Measurements from ENCODE around the gene GPNMB.
"Not testable (repeated sequence)": the region's sequence is repeated elsewhere in the genome, so short reads cannot be mapped to it uniquely, and the experiment has no call there.

GPNMB gene

GRCh38 chr7:23294549-23295400, 48.2 kb downstream of the GPNMB start:
- no peaks in the 10 kb centered on the region for H3K36me3 ChIP-seq (ENCODE audit: control insufficient read depth in 1 of 2, insufficient read depth in 2 of 2, low read length in 2 of 2)
- H3K9ac ChIP-seq (ENCODE audit: low read depth in 1 of 2, low read length in 2 of 2), result no peak overlapping the region

GRCh38 chr7:23295401-23295697, 48.8 kb downstream of the GPNMB start:
- no peaks in the 10 kb centered on the region for H3K9me3 ChIP-seq (ENCODE audit: control insufficient read depth in 1 of 2, low read length in 2 of 2)
- H3K9ac ChIP-seq (ENCODE audit: low read depth in 1 of 2, low read length in 2 of 2), result no peak overlapping the region
- no peaks in the 10 kb centered on the region for H3K27me3 ChIP-seq (ENCODE audit: control insufficient read depth in 1 of 2, insufficient read depth in 2 of 2, low read length in 2 of 2)
- no peak overlapping the region for H3K4me3 ChIP-seq (ENCODE audit: low read depth in 1 of 2, low read length in 2 of 2)
- no peaks in the 10 kb centered on the region for H3K36me3 ChIP-seq (ENCODE audit: control insufficient read depth in 1 of 2, insufficient read depth in 2 of 2, low read length in 2 of 2)
- H3K4me1 ChIP-seq (ENCODE audit: control insufficient read depth in 1 of 2, insufficient read depth in 2 of 2, low read length in 2 of 2), result peaks cover 8 to 9% of the 10 kb centered on the region in 2 donors
- H3K27ac ChIP-seq (ENCODE audit: low read depth, low read length), result no peak overlapping the region

More at GRCh38 chr7:23294549-23295400, 48.2 kb downstream of the GPNMB start:
- H3K4me3 ChIP-seq (ENCODE audit: low read depth in 1 of 2, low read length in 2 of 2), result no peak overlapping the region
- no peak overlapping the region for H3K27ac ChIP-seq (ENCODE audit: low read depth, low read length)
- H3K4me1 ChIP-seq (ENCODE audit: control insufficient read depth in 1 of 2, insufficient read depth in 2 of 2, low read length in 2 of 2), result peaks cover 2 to 4% of the 10 kb centered on the region in 2 donors
- no peaks in the 10 kb centered on the region for H3K27me3 ChIP-seq (ENCODE audit: control insufficient read depth in 1 of 2, insufficient read depth in 2 of 2, low read length in 2 of 2)
- no peaks in the 10 kb centered on the region for H3K9me3 ChIP-seq (ENCODE audit: control insufficient read depth in 1 of 2, low read length in 2 of 2)

GRCh38 chr7:23298141-23298881, 51.7 kb downstream of the GPNMB start:
- Histone ChIP-seq H3K9ac (ENCODE audit: low read depth in 1 of 2, low read length in 2 of 2) (peak overlapping the region; percentile 66 to 81), H3K36me3 (ENCODE audit: control insufficient read depth in 1 of 2, insufficient read depth in 2 of 2, low read length in 2 of 2) (peaks cover 7 to 11% of the 10 kb centered on the region in 2 donors), H3K27ac (ENCODE audit: low read depth, low read length) (peak overlapping the region; percentile 61)

GRCh38 chr7:23298885-23299769, 52.6 kb downstream of the GPNMB start, which contains the start of gene MALSU1:
TSS of gene MALSU1 (plus strand) at chr7:23299339. CDS start at chr7:23299353, 14 bp downstream.
- H3K4me3 ChIP-seq (ENCODE audit: low read depth in 1 of 2, low read length in 2 of 2), result peak within 1 kb of the TSS; percentile 86 to 91
- H3K27ac ChIP-seq (ENCODE audit: low read depth, low read length), result peak within 1 kb of the TSS; percentile 61
- no peaks in the 10 kb centered on the region for H3K27me3 ChIP-seq (ENCODE audit: control insufficient read depth in 1 of 2, insufficient read depth in 2 of 2, low read length in 2 of 2)
- peak within 1 kb of the TSS; percentile 81 to 86 for H3K9ac ChIP-seq (ENCODE audit: low read depth in 1 of 2, low read length in 2 of 2)
- no peaks in the 10 kb centered on the region for H3K9me3 ChIP-seq (ENCODE audit: control insufficient read depth in 1 of 2, low read length in 2 of 2)
- H3K4me1 ChIP-seq (ENCODE audit: control insufficient read depth in 1 of 2, insufficient read depth in 2 of 2, low read length in 2 of 2), result peaks cover 16% of the 10 kb centered on the region in 2 donors
- H3K36me3 ChIP-seq (ENCODE audit: control insufficient read depth in 1 of 2, insufficient read depth in 2 of 2, low read length in 2 of 2), result peaks cover 7 to 11% of the 10 kb centered on the region in 2 donors

More at GRCh38 chr7:23298141-23298881, 51.7 kb downstream of the GPNMB start:
- H3K9me3 ChIP-seq (ENCODE audit: control insufficient read depth in 1 of 2, low read length in 2 of 2), result no peaks in the 10 kb centered on the region
- no peaks in the 10 kb centered on the region for H3K27me3 ChIP-seq (ENCODE audit: control insufficient read depth in 1 of 2, insufficient read depth in 2 of 2, low read length in 2 of 2)
- peak overlapping the region; percentile 86 to 91 for H3K4me3 ChIP-seq (ENCODE audit: low read depth in 1 of 2, low read length in 2 of 2)
- H3K4me1 ChIP-seq (ENCODE audit: control insufficient read depth in 1 of 2, insufficient read depth in 2 of 2, low read length in 2 of 2), result peaks cover 16% of the 10 kb centered on the region in 2 donors

GRCh38 chr7:23299770-23300300, 53.3 kb downstream of the GPNMB start:
- no peak overlapping the region for H3K27ac ChIP-seq (ENCODE audit: low read depth, low read length)
- peaks cover 7 to 11% of the 10 kb centered on the region in 2 donors for H3K36me3 ChIP-seq (ENCODE audit: control insufficient read depth in 1 of 2, insufficient read depth in 2 of 2, low read length in 2 of 2)
- no peaks in the 10 kb centered on the region for H3K9me3 ChIP-seq (ENCODE audit: control insufficient read depth in 1 of 2, low read length in 2 of 2)
- no peaks in the 10 kb centered on the region for H3K27me3 ChIP-seq (ENCODE audit: control insufficient read depth in 1 of 2, insufficient read depth in 2 of 2, low read length in 2 of 2)
- peaks cover 16% of the 10 kb centered on the region in 2 donors for H3K4me1 ChIP-seq (ENCODE audit: control insufficient read depth in 1 of 2, insufficient read depth in 2 of 2, low read length in 2 of 2)
- H3K9ac ChIP-seq (ENCODE audit: low read depth in 1 of 2, low read length in 2 of 2), result peak overlapping the region; percentile 81 to 86
- H3K4me3 ChIP-seq (ENCODE audit: low read depth in 1 of 2, low read length in 2 of 2), result peak overlapping the region; percentile 86 to 91

GRCh38 chr7:23306936-23307521, 60.5 kb downstream of the GPNMB start:
- no peaks in the 10 kb centered on the region for H3K4me1 ChIP-seq (ENCODE audit: control insufficient read depth in 1 of 2, insufficient read depth in 2 of 2, low read length in 2 of 2)

GRCh38 chr7:23308754-23309153, 62.2 kb downstream of the GPNMB start:
- Histone ChIP-seq H3K4me1 (ENCODE audit: control insufficient read depth in 1 of 2, insufficient read depth in 2 of 2, low read length in 2 of 2) (no peaks in the 10 kb centered on the region), H3K27me3 (ENCODE audit: control insufficient read depth in 1 of 2, insufficient read depth in 2 of 2, low read length in 2 of 2) (no peaks in the 10 kb centered on the region), H3K9ac (ENCODE audit: low read depth in 1 of 2, low read length in 2 of 2) (no peak overlapping the region), H3K36me3 (ENCODE audit: control insufficient read depth in 1 of 2, insufficient read depth in 2 of 2, low read length in 2 of 2) (peaks cover 16 to 32% of the 10 kb centered on the region in 2 donors), H3K27ac (ENCODE audit: low read depth, low read length) (no peak overlapping the region), H3K9me3 (ENCODE audit: control insufficient read depth in 1 of 2, low read length in 2 of 2) (no peaks in the 10 kb centered on the region), H3K4me3 (ENCODE audit: low read depth in 1 of 2, low read length in 2 of 2) (no peak overlapping the region)

More at GRCh38 chr7:23306936-23307521, 60.5 kb downstream of the GPNMB start:
- no peaks in the 10 kb centered on the region for H3K9me3 ChIP-seq (ENCODE audit: control insufficient read depth in 1 of 2, low read length in 2 of 2)
- no peaks in the 10 kb centered on the region for H3K27me3 ChIP-seq (ENCODE audit: control insufficient read depth in 1 of 2, insufficient read depth in 2 of 2, low read length in 2 of 2)
- H3K36me3 ChIP-seq (ENCODE audit: control insufficient read depth in 1 of 2, insufficient read depth in 2 of 2, low read length in 2 of 2), result peaks cover 22 to 38% of the 10 kb centered on the region in 2 donors
- no peak overlapping the region for H3K4me3 ChIP-seq (ENCODE audit: low read depth in 1 of 2, low read length in 2 of 2)
- H3K9ac ChIP-seq (ENCODE audit: low read depth in 1 of 2, low read length in 2 of 2), result no peak overlapping the region
- H3K27ac ChIP-seq (ENCODE audit: low read depth, low read length), result no peak overlapping the region

- H3K4me3 ChIP-seq (ENCODE audit: low read depth in 1 of 2, low read length in 2 of 2); H3K9me3 ChIP-seq (ENCODE audit: control insufficient read depth in 1 of 2, low read length in 2 of 2); H3K4me1 ChIP-seq (ENCODE audit: control insufficient read depth in 1 of 2, insufficient read depth in 2 of 2, low read length in 2 of 2); H3K9ac ChIP-seq (ENCODE audit: low read depth in 1 of 2, low read length in 2 of 2); H3K27ac ChIP-seq (ENCODE audit: low read depth, low read length); H3K27me3 ChIP-seq (ENCODE audit: control insufficient read depth in 1 of 2, insufficient read depth in 2 of 2, low read length in 2 of 2): not testable (repeated sequence)
- peaks cover 16 to 32% of the 10 kb centered on the region in 2 donors for H3K36me3 ChIP-seq (ENCODE audit: control insufficient read depth in 1 of 2, insufficient read depth in 2 of 2, low read length in 2 of 2)
Measured at GRCh38 chr7:23312141-23312540, 65.6 kb downstream of the GPNMB start.

- no peaks in the 10 kb centered on the region for H3K4me1 ChIP-seq (ENCODE audit: control insufficient read depth in 1 of 2, insufficient read depth in 2 of 2, low read length in 2 of 2)
- H3K9ac ChIP-seq (ENCODE audit: low read depth in 1 of 2, low read length in 2 of 2), result no peak overlapping the region
- no peak overlapping the region for H3K27ac ChIP-seq (ENCODE audit: low read depth, low read length)
- no peak overlapping the region for H3K4me3 ChIP-seq (ENCODE audit: low read depth in 1 of 2, low read length in 2 of 2)
- peaks cover 0 to 4% of the 10 kb centered on the region in 2 donors for H3K36me3 ChIP-seq (ENCODE audit: control insufficient read depth in 1 of 2, insufficient read depth in 2 of 2, low read length in 2 of 2)
- H3K9me3 ChIP-seq (ENCODE audit: control insufficient read depth in 1 of 2, low read length in 2 of 2), result no peaks in the 10 kb centered on the region
- H3K27me3 ChIP-seq (ENCODE audit: control insufficient read depth in 1 of 2, insufficient read depth in 2 of 2, low read length in 2 of 2), result no peaks in the 10 kb centered on the region
Measured at GRCh38 chr7:23315366-23315765, 68.8 kb downstream of the GPNMB start.

All from duodenal mucosa (tissue), 2 donors.